ENCODE measurements around the gene DCC.

DCC gene, protein sequence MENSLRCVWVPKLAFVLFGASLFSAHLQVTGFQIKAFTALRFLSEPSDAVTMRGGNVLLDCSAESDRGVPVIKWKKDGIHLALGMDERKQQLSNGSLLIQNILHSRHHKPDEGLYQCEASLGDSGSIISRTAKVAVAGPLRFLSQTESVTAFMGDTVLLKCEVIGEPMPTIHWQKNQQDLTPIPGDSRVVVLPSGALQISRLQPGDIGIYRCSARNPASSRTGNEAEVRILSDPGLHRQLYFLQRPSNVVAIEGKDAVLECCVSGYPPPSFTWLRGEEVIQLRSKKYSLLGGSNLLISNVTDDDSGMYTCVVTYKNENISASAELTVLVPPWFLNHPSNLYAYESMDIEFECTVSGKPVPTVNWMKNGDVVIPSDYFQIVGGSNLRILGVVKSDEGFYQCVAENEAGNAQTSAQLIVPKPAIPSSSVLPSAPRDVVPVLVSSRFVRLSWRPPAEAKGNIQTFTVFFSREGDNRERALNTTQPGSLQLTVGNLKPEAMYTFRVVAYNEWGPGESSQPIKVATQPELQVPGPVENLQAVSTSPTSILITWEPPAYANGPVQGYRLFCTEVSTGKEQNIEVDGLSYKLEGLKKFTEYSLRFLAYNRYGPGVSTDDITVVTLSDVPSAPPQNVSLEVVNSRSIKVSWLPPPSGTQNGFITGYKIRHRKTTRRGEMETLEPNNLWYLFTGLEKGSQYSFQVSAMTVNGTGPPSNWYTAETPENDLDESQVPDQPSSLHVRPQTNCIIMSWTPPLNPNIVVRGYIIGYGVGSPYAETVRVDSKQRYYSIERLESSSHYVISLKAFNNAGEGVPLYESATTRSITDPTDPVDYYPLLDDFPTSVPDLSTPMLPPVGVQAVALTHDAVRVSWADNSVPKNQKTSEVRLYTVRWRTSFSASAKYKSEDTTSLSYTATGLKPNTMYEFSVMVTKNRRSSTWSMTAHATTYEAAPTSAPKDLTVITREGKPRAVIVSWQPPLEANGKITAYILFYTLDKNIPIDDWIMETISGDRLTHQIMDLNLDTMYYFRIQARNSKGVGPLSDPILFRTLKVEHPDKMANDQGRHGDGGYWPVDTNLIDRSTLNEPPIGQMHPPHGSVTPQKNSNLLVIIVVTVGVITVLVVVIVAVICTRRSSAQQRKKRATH (N-terminal part only)

DNA sequence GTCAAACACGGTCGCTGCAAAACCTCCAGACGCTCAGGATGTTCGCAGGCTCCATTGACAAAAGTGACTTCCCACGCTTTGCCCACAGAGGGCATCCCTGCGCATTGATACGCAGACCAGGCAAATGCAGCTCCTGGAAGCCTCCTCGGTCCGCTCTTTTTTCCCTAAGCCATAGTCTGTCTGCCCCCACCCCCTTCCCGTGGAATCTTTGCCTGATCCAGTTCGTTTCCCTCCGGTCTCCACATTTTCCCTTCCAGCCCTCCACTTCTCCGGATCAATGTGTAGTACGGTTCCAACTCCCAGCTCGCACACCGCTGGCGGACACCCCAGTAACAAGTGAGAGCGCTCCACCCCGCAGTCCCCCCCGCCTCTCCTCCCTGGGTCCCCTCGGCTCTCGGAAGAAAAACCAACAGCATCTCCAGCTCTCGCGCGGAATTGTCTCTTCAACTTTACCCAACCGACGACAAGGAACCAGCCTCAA, at the start of gene DCC:
Gene DCC, plus strand, starts transcription at position 307 of the 481 bp plus-strand sequence. CDS start 591 bp downstream, outside the sequence.
- FAIRE-seq (peak; percentile 93), DNase-seq (ENCODE audit: insufficient read length, low spot score) (peak; percentile 52)

DNA sequence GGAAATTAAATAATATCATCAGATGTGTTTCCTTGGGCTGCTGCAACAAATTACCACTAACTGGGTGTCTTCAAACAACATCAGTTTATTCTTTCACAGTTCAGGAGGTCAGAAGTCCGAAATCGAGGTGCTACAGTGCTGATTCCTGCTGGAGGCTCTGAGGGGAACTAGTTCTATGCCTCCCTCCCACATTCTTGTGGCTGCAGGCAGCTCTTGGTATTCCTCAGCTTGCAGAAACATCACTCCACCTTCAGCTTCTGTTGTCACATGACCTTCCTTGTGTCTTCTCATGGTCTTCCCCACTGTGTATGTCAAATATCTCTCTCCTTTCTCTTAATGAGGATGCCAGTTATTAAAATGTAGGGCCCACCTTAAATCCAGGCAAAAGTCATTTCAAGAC, 29.3 kb upstream of the DCC start:
- no peak for DNase-seq (ENCODE audit: insufficient read length, low spot score)
- TF ChIP-seq, protein P1, sequence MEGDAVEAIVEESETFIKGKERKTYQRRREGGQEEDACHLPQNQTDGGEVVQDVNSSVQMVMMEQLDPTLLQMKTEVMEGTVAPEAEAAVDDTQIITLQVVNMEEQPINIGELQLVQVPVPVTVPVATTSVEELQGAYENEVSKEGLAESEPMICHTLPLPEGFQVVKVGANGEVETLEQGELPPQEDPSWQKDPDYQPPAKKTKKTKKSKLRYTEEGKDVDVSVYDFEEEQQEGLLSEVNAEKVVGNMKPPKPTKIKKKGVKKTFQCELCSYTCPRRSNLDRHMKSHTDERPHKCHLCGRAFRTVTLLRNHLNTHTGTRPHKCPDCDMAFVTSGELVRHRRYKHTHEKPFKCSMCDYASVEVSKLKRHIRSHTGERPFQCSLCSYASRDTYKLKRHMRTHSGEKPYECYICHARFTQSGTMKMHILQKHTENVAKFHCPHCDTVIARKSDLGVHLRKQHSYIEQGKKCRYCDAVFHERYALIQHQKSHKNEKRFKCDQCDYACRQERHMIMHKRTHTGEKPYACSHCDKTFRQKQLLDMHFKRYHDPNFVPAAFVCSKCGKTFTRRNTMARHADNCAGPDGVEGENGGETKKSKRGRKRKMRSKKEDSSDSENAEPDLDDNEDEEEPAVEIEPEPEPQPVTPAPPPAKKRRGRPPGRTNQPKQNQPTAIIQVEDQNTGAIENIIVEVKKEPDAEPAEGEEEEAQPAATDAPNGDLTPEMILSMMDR (IDR thresholded peaks at IDR 0.05; ENCODE audit: insufficient read depth, missing control alignments) = no peak
- no peak for FAIRE-seq

More for the DNA sequence above, at the start of gene DCC:
- TF ChIP-seq, protein P1 (IDR thresholded peaks at IDR 0.05; ENCODE audit: insufficient read depth, missing control alignments) = peak; percentile 36

DNA sequence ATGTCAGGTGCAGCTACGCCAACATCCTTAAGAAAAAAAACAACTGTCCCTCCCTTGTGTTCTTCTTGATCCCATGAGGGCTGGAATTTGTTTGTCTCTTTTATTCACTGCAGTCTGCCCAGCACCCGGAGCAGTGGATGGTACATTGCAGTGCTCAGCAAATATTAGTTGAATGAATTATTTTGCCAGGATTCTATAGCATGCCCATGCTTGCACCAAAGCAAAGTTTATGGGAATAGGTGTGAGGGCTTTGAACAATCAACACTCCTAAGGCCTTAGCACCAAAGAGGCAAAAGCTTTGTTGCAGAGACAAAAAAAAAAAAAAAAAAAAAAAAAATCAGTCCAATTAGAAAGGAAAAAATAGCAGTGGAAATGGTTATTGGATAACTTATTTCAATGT, 28.7 kb upstream of the DCC start:
- DNase-seq (ENCODE audit: insufficient read length, low spot score) (no peak), FAIRE-seq (no peak)
- TF ChIP-seq, protein P1 (IDR thresholded peaks at IDR 0.05; ENCODE audit: insufficient read depth, missing control alignments) = no peak

DNA sequence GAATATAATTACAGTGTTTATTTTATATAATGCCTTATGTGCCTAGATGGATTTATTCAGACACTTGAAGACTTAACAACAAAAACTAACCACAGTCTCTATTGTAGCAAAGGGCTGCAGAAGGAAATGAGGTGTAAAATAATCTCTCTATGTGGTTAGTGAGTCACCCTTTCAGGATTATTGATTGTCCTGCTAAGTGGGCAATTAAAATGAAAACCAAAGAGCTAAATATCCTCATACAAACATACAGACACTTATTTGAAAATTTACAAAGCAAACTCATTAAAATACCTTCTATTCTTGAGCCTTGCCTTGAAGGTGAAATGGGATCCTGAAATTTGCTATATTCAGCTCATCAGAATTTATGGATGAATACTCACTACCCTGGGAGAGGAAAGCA, 27.7 kb upstream of the DCC start:
- TF ChIP-seq, protein P1 (IDR thresholded peaks at IDR 0.05; ENCODE audit: insufficient read depth, missing control alignments) = no peak
- DNase-seq (ENCODE audit: insufficient read length, low spot score) (no peak), FAIRE-seq (no peak)

DNA sequence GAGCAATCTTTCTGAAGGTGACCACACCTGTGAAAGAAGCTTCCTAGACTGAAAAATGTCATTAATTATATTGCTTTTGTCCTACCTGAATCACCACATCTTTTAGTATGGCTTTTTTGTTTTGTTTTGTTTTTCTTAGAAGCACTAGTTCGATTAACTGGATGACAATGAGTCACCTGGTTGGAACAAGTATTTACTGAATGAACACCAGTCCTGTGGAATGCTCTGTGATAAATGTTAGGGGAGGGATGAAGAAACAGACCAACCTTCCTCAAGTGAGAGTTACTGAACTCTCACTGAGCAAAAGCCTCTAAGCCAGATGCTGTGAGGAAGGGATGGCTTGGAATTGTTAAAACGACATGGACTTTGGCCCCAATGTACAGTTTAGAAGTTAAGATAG, 26.8 kb upstream of the DCC start:
- DNase-seq (ENCODE audit: insufficient read length, low spot score) (no peak), FAIRE-seq (no peak)
- TF ChIP-seq, protein P1 (IDR thresholded peaks at IDR 0.05; ENCODE audit: insufficient read depth, missing control alignments) = no peak

DNA sequence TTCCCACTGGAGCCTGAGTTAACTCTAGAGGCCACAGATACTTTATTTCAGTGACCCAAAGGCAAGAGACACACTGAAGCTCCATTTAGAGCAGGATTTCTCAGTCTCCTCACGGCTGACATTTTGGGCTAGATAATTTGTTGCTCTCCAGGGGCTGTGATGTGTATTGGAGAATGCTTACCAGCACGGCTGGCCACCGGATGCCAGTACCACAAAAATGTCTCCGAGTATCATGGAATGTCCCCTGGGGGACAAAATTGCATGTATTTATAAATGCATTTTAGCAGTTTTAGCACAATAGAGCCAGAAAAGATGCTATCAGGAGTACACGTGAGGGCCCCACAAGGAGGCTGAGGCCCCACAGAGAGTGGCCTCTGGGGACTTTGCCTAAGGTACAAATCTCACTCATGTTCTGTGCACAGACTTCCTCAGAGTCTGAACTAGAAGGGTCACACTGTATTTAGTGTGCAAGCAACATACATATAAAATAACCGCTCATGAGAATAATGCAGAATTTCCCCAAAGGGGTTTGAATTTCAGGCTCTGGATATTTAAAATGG, 20.5 kb upstream of the DCC start:
- DNase-seq (ENCODE audit: insufficient read length, low spot score) = no peak
- TF ChIP-seq, protein P1 (IDR thresholded peaks at IDR 0.05; ENCODE audit: insufficient read depth, missing control alignments) = no peak
- no peak for FAIRE-seq
